HG02588 (cell line): ENCODE results near the gene SPIN2B.

ENCODE experiments used
- ATAC-seq: cut with Tn5 transposase; IDR thresholded peaks from one replicate; pipeline ENCODE4 v1.9.1; 2021; ENCODE audit warnings: mild to moderate bottlenecking, moderate library complexity; ENCODE audit not compliant: unreplicated experiment

The SPIN2B gene

GRCh38 chrX:57074458-57074857 lies 46.9 kb downstream of the SPIN2B start:
- ATAC-seq: no peak

- ATAC-seq: no peak
Measured at GRCh38 chrX:57070185-57070984, 51.0 kb downstream of the SPIN2B start.
